ENCODE results near the gene EFHB. TPM values are rescaled to one million over a fixed set of nuclear protein-coding genes. Genes with fewer than 3 reads are reported as not detected.

EFHB gene
- total RNA-seq (2014; rRNA removed; shearing (Covaris generic)) (0.51 TPM in 1 of 2 replicates, not detected in the other), total RNA-seq (2022) (0.86 TPM in 1 of 2 replicates, not detected in the other), Bru-seq, nascent RNA (percentile 29 among the genes with signal in this experiment), BruChase-seq, experiment 1, labeled RNA remaining after a 6-hour chase (percentile 17 among the genes with signal in this experiment), BruChase-seq, experiment 2, labeled RNA remaining after a 2-hour chase (percentile 17 among the genes with signal in this experiment)
- long read RNA-seq, result 0 reads

DNA sequence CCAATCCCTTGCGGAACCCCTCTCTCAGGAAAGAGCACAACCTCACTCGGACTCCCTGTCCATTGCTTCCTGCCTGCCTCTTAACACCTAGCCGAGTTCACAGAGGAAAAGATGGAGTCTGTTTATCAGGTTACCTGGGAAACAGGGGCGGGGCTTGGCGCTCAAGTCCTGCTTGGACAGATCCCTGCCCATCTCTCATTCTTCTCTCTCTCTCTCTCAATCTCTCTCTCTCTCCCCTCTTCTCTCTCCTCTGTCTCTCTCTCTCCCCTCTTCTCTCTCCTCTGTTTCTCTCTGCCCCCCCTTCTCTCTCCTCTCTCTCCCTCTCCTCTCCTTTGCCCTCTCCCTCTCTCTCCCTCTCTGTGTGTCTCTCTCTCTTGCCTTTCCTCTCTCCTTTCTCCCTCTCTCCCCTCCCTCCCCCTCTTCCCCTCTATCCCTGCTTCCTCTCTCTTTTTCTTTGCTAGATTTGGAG is at the start of gene EFHB:
Gene EFHB, minus strand, starts transcription at position 120 of the 469 bp plus-strand sequence. CDS start 199 bp downstream, outside the sequence.
- Histone ChIP-seq H4K20me1 (ENCODE audit: insufficient read depth, low read length) (no peaks in the 10 kb centered on the region), H3K4me3 (ENCODE audit: low read depth, low read length, poor library complexity, severe bottlenecking) (no peak within 1 kb of the TSS), H2AFZ (ENCODE audit: low read length) (no peak within 1 kb of the TSS), H3K9me2 (ENCODE audit: insufficient read depth, low read length) (no peaks in the 10 kb centered on the region), H3K27ac (ENCODE audit: low read depth, low read length, poor library complexity, severe bottlenecking) (no peak within 1 kb of the TSS), H3K4me1 (ENCODE audit: insufficient read depth, low read length, poor library complexity, severe bottlenecking) (no peaks in the 10 kb centered on the region), H3K4me2 (ENCODE audit: low read length) (no peak within 1 kb of the TSS), H3K79me2 (ENCODE audit: insufficient read depth, low read depth, low read length) (no peaks in the 10 kb centered on the region), H3K36me3 (ENCODE audit: insufficient read depth, low read length) (no peaks in the 10 kb centered on the region), H3K9me3 (ENCODE audit: low read length) (no peaks in the 10 kb centered on the region)
- no peak for DNase-seq (ENCODE audit: low spot score)
- intact Hi-C loops (cut with micrococcal nuclease; ENCODE audit: unreplicated experiment), result no loop called here
- CTCF ChIA-PET (ENCODE audit: unreplicated experiment), result no interaction called here
- POLR2A ChIA-PET, result no interaction called here
- TF ChIP-seq EZH2phosphoT487 (IDR thresholded peaks at IDR 0.05; ENCODE audit: borderline replicate concordance, low read depth, low read length), result no peak
- no peak for TF ChIP-seq CTCF (conservative IDR thresholded peaks at IDR 0.05; ENCODE audit: low read length)
- no TSS peak for BruUV-seq (replicated peaks)

- H3K27ac ChIP-seq (ENCODE audit: low read depth, low read length, poor library complexity, severe bottlenecking), result no peak overlapping the region
- no TSS peak for BruUV-seq (replicated peaks)
- TF ChIP-seq CTCF (conservative IDR thresholded peaks at IDR 0.05; ENCODE audit: low read length), result no peak
- TF ChIP-seq EZH2phosphoT487 (IDR thresholded peaks at IDR 0.05; ENCODE audit: borderline replicate concordance, low read depth, low read length), result no peak
- intact Hi-C loops (cut with micrococcal nuclease; ENCODE audit: unreplicated experiment), result no loop called here
- no peak for DNase-seq (ENCODE audit: low spot score)
- CTCF ChIA-PET (ENCODE audit: unreplicated experiment), result interaction anchor here (0.9 kb wide), 1 partner anchor 239 kb away, joined by 3 read pairs; no protein-coding TSS in a partner anchor
- H3K36me3 ChIP-seq (ENCODE audit: insufficient read depth, low read length), result peaks cover 50% of the 10 kb centered on the region
- H3K79me2 ChIP-seq (ENCODE audit: insufficient read depth, low read depth, low read length), result peaks cover 49% of the 10 kb centered on the region; the same call in 1 of the 2 replicates
- no peaks in the 10 kb centered on the region for H3K9me2 ChIP-seq (ENCODE audit: insufficient read depth, low read length)
- POLR2A ChIA-PET, result interaction anchor here (0.7 to 1.0 kb wide), 3 partner anchors 18 to 211 kb away, joined by 3 to 8 read pairs (median 3); no protein-coding TSS in a partner anchor
- peaks cover 6% of the 10 kb centered on the region; the same call in 1 of the 2 replicates for H4K20me1 ChIP-seq (ENCODE audit: insufficient read depth, low read length)
- H3K4me2 ChIP-seq (ENCODE audit: low read length), result no peak overlapping the region
- H2AFZ ChIP-seq (ENCODE audit: low read length), result no peak overlapping the region
- H3K4me1 ChIP-seq (ENCODE audit: insufficient read depth, low read length, poor library complexity, severe bottlenecking), result no peaks in the 10 kb centered on the region
- no peak overlapping the region for H3K4me3 ChIP-seq (ENCODE audit: low read depth, low read length, poor library complexity, severe bottlenecking)
- H3K9me3 ChIP-seq (ENCODE audit: low read length), result no peaks in the 10 kb centered on the region
Observed at GRCh38 chr3:19972054-19972453, 38.0 kb upstream of the EFHB start.

- Histone ChIP-seq H2AFZ (ENCODE audit: low read length) (no peak overlapping the region), H3K79me2 (ENCODE audit: insufficient read depth, low read depth, low read length) (peaks cover 65% of the 10 kb centered on the region; the same call in 1 of the 2 replicates), H3K27ac (ENCODE audit: low read depth, low read length, poor library complexity, severe bottlenecking) (no peak overlapping the region), H3K9me2 (ENCODE audit: insufficient read depth, low read length) (no peaks in the 10 kb centered on the region), H3K36me3 (ENCODE audit: insufficient read depth, low read length) (peaks cover 48% of the 10 kb centered on the region), H3K4me1 (ENCODE audit: insufficient read depth, low read length, poor library complexity, severe bottlenecking) (no peaks in the 10 kb centered on the region), H3K9me3 (ENCODE audit: low read length) (no peaks in the 10 kb centered on the region), H3K4me3 (ENCODE audit: low read depth, low read length, poor library complexity, severe bottlenecking) (no peak overlapping the region), H3K4me2 (ENCODE audit: low read length) (no peak overlapping the region), H4K20me1 (ENCODE audit: insufficient read depth, low read length) (peaks cover 6% of the 10 kb centered on the region; the same call in 1 of the 2 replicates)
- no TSS peak for BruUV-seq (replicated peaks)
- DNase-seq (ENCODE audit: low spot score), result no peak
- TF ChIP-seq CTCF (conservative IDR thresholded peaks at IDR 0.05; ENCODE audit: low read length) (no peak), EZH2phosphoT487 (IDR thresholded peaks at IDR 0.05; ENCODE audit: borderline replicate concordance, low read depth, low read length) (no peak)
- intact Hi-C loops (cut with micrococcal nuclease; ENCODE audit: unreplicated experiment), result no loop called here
- ChIA-PET CTCF (ENCODE audit: unreplicated experiment) (no interaction called here), POLR2A (interaction anchor here (0.6 to 1.9 kb wide), 6 partner anchors 10 to 1086 kb away, joined by 4 to 7 read pairs (median 5); no protein-coding TSS in a partner anchor)
Observed at GRCh38 chr3:19970327-19970726, 36.3 kb upstream of the EFHB start.
